CD4-positive, alpha-beta T cell treated with Interferon alpha-2 for 1 hour (primary cell): Measurements from ENCODE around the gene HLF.

Source experiments
- DNase-seq, 2 donors: peaks; one replicate each; pipeline ENCODE4 v3.0.0-alpha.2; 2020 to 2022

Gene HLF

GRCh38 chr17:55275894-55276804 is 11.4 kb downstream of the HLF start:
- no peak for DNase-seq

DNA sequence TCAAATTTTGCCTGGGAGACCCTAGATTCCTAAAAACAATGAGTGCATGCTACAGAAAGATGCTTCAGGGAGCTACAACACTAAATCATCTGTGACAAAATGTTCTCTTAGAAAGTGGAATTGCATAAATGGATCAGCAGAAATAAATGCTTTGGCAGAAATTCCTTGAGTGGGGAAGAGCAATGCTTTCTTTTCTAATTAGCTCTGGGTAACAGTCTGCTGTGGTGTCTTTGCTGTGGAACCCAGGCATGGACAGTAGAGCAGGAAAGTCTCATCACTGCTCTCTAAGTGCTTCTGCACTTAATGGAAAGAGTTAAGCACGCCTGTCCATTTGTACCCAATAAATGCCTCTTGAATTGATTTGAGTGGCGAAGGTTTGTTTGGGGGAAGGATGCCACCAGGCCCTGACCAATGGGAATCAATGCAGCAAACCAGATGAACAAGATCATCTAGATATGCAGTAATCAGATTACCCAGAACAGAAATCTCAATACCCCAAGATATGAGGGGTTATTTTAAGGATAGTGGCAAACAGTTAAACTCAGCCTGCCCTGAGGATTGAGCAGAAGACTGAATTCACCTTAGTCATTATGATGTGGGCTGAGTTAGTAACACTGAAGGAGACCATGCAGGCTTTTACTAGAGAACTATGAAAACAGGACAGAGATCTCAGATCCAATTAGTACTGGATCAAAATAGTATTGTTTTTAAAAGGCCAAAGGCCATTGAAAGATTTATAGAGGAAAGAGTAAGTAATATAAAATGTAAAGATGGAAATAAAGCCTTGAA is 13.6 kb downstream of the HLF start:
- no peak for DNase-seq

- no peak for DNase-seq
Measured at GRCh38 chr17:55279203-55279602, 14.4 kb downstream of the HLF start.

GRCh38 chr17:55279788-55280187 is 15.0 kb downstream of the HLF start:
- no peak for DNase-seq

GRCh38 chr17:55280212-55280611 is 15.5 kb downstream of the HLF start:
- DNase-seq: no peak

- DNase-seq: no peak
Measured at GRCh38 chr17:55281649-55282378, 17.1 kb downstream of the HLF start.

- DNase-seq: no peak
Measured at GRCh38 chr17:55282379-55282702, 17.6 kb downstream of the HLF start.

- DNase-seq: no peak
Measured at GRCh38 chr17:55282741-55283140, 18.0 kb downstream of the HLF start.

- DNase-seq: no peak
Measured at GRCh38 chr17:55283256-55283965, 18.7 kb downstream of the HLF start.

DNA sequence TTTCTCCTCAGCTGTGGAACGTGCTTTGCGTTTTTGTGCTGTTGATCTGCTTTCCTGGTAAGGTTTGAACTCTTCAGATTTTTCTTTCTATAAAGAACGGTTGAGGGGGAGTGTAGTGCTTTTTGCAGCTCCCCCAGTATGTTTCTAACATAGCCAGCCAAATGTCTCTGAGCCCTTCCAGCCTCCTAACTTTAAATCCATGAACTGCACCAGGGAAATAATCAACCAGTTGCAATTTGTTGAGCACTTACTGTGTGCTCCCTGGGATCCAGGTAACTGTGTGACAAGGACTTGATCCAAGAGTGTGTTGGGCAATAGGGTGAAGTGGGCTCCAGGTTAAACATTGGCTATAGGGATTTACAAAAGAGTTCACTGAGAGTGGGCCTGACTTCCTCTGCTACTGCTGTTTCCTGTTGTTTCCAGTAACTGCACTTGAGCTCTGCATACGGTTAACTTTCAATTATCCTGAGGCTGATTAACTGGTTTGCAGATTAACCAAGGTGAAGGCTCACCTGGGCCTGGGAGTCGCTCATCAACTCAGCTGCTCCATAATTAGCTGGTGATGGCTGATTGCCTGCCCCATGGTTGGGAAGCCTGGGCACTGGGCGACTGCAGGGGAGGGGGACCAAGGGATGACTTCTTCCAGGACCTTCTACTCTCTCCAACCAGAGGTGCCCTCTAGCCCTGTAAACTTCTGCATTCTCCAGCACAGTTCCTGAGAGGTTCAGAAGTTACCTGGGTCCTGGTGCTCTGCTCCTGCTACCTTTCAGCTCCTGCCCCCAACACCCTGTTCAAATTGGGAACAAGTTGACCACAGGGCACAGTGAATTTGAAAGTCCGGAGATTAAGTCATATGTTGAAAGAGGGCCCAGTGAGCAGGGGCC is 19.5 kb downstream of the HLF start:
- no peak for DNase-seq

DNA sequence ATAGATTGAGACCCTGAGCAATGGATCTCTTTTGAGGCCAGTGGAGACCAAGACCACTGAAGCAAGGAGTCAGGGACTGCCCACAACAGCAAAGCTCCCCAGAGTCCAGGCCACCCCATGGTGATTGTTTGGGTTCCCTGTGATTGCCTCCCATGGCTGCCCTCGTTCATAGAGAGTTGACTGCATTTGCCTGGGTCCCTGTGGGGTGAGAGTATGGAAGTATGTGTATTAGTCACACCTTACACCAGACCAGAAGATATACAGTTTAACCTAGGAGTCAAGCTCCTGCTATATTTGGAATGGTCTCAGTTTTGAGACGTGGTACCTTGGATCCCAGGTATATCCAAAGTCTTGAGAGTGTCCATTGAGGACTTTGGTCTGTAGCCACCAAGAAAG is 20.2 kb downstream of the HLF start:
- no peak for DNase-seq

DNA sequence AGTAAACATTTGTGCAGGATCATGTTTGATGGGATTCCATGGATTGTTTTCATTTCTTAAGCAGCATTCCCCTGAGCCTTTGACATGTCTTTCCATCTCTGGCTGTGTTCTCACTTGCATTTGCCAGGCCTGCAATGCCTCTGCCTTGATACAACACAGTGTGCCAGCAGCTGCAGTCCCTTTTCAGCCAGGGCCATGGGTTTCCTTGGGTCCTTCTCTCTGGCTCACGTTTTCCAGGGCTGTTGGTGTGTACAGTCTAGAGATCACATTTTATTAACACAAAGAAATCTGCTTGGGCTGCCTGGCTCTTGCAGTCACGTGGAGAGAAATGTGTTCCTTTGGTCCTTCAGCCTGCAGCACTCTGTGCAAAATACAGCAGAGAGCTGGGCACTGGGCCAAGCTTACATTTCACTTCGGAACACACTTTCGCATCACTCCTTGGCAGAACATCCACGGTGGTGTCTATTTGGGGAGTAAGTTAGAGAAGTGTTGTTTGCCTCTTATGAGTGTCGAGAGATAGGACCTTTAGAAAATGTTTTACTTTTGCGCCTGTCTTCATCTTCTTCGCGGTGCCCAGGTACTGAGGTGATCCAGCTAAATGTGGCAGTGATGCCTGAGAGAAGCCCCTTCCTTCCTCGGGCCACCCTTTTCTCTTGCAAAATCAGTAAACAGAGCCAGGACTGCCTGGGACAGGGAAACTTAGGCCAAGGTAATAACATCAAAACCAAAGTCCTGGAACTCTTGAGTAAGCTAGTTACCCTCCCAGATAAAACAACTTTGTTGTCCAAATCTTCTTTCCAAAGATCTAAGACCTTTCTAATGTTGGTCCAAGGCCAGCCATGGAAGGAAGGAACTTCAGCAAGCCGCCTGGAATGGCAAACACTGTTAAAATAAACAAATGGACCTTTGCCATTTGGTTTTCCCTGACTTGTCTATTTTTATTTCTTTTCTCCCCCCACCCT is 20.9 kb downstream of the HLF start:
- no peak for DNase-seq

GRCh38 chr17:55286681-55287589 is 22.2 kb downstream of the HLF start:
- no peak for DNase-seq

DNA sequence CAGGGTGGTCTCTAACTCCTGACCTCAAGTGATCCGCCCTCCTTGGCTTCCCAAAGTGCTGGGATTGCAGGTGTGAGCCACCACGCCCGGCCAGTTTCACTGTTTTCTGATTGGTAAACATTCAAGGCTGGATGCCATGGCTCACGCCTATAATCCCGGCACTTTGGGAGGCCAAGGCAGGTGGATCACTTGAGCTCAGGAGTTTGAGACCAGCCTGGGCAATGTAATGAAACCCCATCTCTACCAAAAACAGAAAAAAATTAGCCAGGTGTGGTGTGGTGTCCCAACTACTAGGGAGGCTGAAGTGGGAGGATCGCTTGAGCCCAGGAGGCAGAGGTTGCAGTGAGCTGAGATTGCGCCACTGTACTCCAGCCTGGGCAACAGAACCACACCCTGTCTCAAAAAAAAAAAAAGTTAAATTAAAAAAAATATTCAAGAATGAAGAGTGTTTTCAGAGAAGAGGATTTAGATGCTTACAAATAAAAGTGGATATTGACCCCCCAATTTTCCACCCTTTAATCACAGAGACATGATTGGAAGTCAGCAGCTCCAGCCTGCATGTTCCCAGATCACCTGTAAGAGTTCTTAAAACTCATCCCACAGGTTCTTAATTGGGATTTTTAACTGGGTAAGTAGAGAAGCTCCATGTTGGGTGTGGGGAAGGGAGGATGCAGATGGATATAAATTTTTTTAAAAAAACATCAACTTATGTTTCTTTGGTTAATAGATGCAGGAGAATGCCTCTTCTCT is 23.8 kb downstream of the HLF start:
- no peak for DNase-seq

GRCh38 chr17:55289106-55289446 is 24.3 kb downstream of the HLF start:
- no peak for DNase-seq

DNA sequence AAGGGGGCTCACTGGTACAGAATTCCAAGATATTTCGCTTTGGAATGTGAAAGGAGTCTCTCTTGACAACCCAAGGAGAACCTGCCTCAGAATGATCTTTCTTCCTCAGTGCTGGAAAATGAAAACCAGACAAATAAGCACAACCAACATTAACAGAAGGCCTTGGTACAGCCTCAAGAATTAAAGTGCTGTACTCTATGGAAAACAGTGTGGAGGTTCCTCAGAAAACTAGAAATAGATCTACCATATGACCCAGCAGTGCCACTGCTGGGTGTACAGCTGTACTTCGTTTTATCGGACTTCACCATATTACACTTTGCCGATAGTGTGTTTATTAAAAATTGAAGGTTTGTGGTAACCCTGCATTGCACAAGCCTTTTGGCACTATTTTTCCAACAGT is 25.2 kb downstream of the HLF start:
- DNase-seq: no peak

DNA sequence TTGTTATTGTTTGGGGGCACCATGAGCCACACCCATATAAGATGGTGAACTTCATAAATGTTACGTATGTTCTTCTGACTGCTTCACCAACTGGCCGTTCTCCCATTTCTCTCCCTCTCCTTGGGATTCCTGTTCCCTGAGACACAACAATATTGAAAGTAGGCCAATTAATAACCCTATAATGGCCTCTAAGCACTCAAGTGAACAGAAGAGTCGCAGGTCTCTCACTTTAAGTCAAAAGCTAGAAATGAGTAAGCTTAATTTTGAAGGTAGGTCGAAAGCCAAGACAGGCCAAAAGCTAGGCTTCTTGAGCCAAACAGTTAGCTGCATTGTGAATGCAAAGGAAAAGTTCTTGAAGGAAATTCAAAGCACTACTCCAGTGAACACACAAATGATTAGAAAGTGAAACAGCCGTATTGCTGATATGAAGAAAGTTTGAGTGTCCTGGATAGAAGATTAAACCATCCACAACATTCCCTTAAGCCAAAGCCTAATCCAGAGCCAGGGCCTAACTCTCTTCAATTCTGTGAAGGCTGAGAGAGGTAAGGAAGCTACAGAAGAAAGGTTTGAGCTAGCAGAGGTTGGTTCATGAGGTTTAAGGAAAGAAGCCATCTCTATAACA is 25.8 kb downstream of the HLF start:
- no peak for DNase-seq

- no peak for DNase-seq
Measured at GRCh38 chr17:55291114-55291507, 26.4 kb downstream of the HLF start.
